HepG2 (cell line): ENCODE data around the gene RTN4. TPM values are rescaled to one million over a fixed set of nuclear protein-coding genes. Genes with fewer than 3 reads are reported as not detected.

ENCODE experiments used
- ATAC-seq: fragments of 200-7000 bp; cut with Tn5 transposase; 3 replicates; pipeline ENCODE4 v1.9.1; 2020; ENCODE audit warnings: mild to moderate bottlenecking, moderate library complexity
- BruUV-seq: library from RNA; stranded (reverse); fragments of 400-500 nt; replicated peaks from 2 replicates; lab custom pipeline; 2021; lab: Mats Ljungman, UMichigan
- CTCF ChIA-PET: fragments of 300-600 bp; formaldehyde crosslinking; extraction: SDS; loops from one replicate; lab custom pipeline; 2021; ENCODE audit warnings: low total read pairs, inconsistent platforms, low intra/inter-chr PET ratio; lab: Yijun Ruan, JAX
- POLR2A ChIA-PET: fragments of 350-600 bp; sonication (Branson Sonifier 250); formaldehyde crosslinking; loops from one replicate; lab custom pipeline; 2020; ENCODE audit warnings: antibody characterized with exemption, inconsistent platforms; lab: Yijun Ruan, JAX
- DNase-seq: peaks from one replicate; pipeline ENCODE4 v3.0.0-alpha.2; 2015; ENCODE audit warnings: low spot score
- FAIRE-seq: peaks from 3 replicates; lab custom pipeline; 2011; peaks lifted over from hg19 to GRCh38; lab: Jason Lieb, UNC
- H2AFZ ChIP-seq: one replicate; pipeline ENCODE4 v1.6.1; 2011; ENCODE audit warnings: low read length, inconsistent platforms
- H3K27ac ChIP-seq: fragments of 300-600 bp; 3 replicates; pipeline ENCODE4 v1.8.0; 2011; ENCODE audit warnings: mixed run types, mild to moderate bottlenecking, mixed read lengths, low read length, inconsistent platforms; ENCODE audit not compliant: insufficient read depth; ENCODE audit errors: extremely low read length
- H3K27me3 ChIP-seq, 2 experiments: fragments of 200-600 bp in 1 of 2; 2 replicates in 1 of 2; 3 replicates in 1 of 2; pipeline versions ENCODE4 v1.6.0 to v1.8.0; 2011; ENCODE audit warnings: low read length in 2 of 2, mild to moderate bottlenecking in 2 of 2, moderate library complexity in 2 of 2, inconsistent platforms in 1 of 2; ENCODE audit not compliant: insufficient read depth in 2 of 2, control insufficient read depth in 1 of 2
- H3K36me3 ChIP-seq, 2 experiments: fragments of 200-600 bp in 1 of 2; replicated peaks in 1 of 2; 2 replicates in 1 of 2; 3 replicates in 1 of 2; pipeline versions ENCODE4 v1.5.1 to v1.8.0; 2011; ENCODE audit warnings: low read length in 2 of 2, inconsistent platforms in 1 of 2; ENCODE audit not compliant: insufficient read depth in 2 of 2, control insufficient read depth in 1 of 2
- H3K4me1 ChIP-seq: 2 replicates; pipeline ENCODE4 v1.5.1; 2012; ENCODE audit warnings: low read length, inconsistent platforms; ENCODE audit not compliant: insufficient read depth
- H3K4me2 ChIP-seq: 2 replicates; pipeline ENCODE4 v1.6.0; 2011; ENCODE audit warnings: low read depth, low read length, inconsistent platforms
- H3K4me3 ChIP-seq, 3 experiments: fragments of 200-600 bp in 1 of 3; sonication (generic), shearing (Covaris generic) in 1 of 3; replicated peaks in 1 of 3; 2 replicates each; pipeline ENCODE4 v1.5.1; 2011 to 2016; ENCODE audit warnings: low read length in 3 of 3, inconsistent platforms in 2 of 3, low read depth in 2 of 3, mild to moderate bottlenecking in 2 of 3, control low read depth in 1 of 3, mixed read lengths in 1 of 3; ENCODE audit not compliant: insufficient read depth in 1 of 3
- H3K79me2 ChIP-seq: one replicate; pipeline ENCODE4 v1.6.1; 2011; ENCODE audit warnings: low read length, inconsistent platforms; ENCODE audit not compliant: insufficient read depth
- H3K9ac ChIP-seq: 2 replicates; pipeline ENCODE4 v1.6.0; 2011; ENCODE audit warnings: mild to moderate bottlenecking, low read depth, low read length, inconsistent platforms; ENCODE audit not compliant: insufficient read depth
- H3K9me3 ChIP-seq: 2 replicates; pipeline ENCODE4 v1.5.1; 2012; ENCODE audit warnings: mild to moderate bottlenecking, low read length
- H4K20me1 ChIP-seq: 2 replicates; pipeline ENCODE4 v1.6.0; 2011; ENCODE audit warnings: inconsistent platforms, mild to moderate bottlenecking, low read length, moderate library complexity; ENCODE audit not compliant: insufficient read depth
- CBX1 ChIP-seq: IDR thresholded peaks from one replicate; pipeline ENCODE4 v1.6.1; 2016; ENCODE audit warnings: antibody characterized with exemption, low read depth
- MAFK ChIP-seq, 2 experiments: IDR thresholded peaks in 1 of 2; conservative IDR thresholded peaks in 1 of 2; 2 replicates each; pipeline ENCODE4 v1.6.1; 2011; ENCODE audit warnings: improper control_type of control experiment in 2 of 2, low read length in 2 of 2
- MED1 ChIP-seq: sonication (generic); formaldehyde crosslinking; IDR thresholded peaks from 2 replicates; pipeline ENCODE4 v1.4.0; 2020; ENCODE audit warnings: missing genetic modification reagents
- NFE2L2 ChIP-seq: fragments of 150-350 bp; IDR thresholded peaks from 2 replicates; pipeline ENCODE4 v1.6.1; 2014; ENCODE audit warnings: low read length
- REPIN1 ChIP-seq: sonication (generic); formaldehyde crosslinking; IDR thresholded peaks from 2 replicates; pipeline ENCODE4 v1.8.0; 2022; ENCODE audit warnings: missing genetic modification reagents, low read depth, mild to moderate bottlenecking, borderline replicate concordance
- RFX3 ChIP-seq: IDR thresholded peaks from 2 replicates; pipeline ENCODE4 v1.6.1; 2016; ENCODE audit warnings: missing biosample characterization, missing genetic modification reagents
- TARDBP ChIP-seq: sonication (generic); formaldehyde crosslinking; IDR thresholded peaks from 2 replicates; pipeline ENCODE4 v1.8.0; 2022; ENCODE audit warnings: mild to moderate bottlenecking, missing genetic modification reagents
- WIZ ChIP-seq: sonication (generic); formaldehyde crosslinking; IDR thresholded peaks from 2 replicates; pipeline ENCODE4 v1.5.1; 2020; ENCODE audit warnings: mild to moderate bottlenecking, missing genetic modification reagents
- ZBTB25 ChIP-seq: IDR thresholded peaks from 2 replicates; pipeline ENCODE4 v1.6.1; 2018; ENCODE audit warnings: missing genetic modification reagents
- ZBTB38 ChIP-seq: sonication (generic); formaldehyde crosslinking; IDR thresholded peaks from 2 replicates; pipeline ENCODE4 v1.5.1; 2020; ENCODE audit warnings: mild to moderate bottlenecking, missing genetic modification reagents
- ZNF678 ChIP-seq: sonication (generic); formaldehyde crosslinking; IDR thresholded peaks from 2 replicates; pipeline ENCODE4 v1.4.0; 2020; ENCODE audit warnings: mild to moderate bottlenecking, missing genetic modification reagents
- ZSCAN12 ChIP-seq: sonication (generic); formaldehyde crosslinking; IDR thresholded peaks from 2 replicates; pipeline ENCODE4 v1.9.0; 2021; ENCODE audit warnings: mild to moderate bottlenecking, missing genetic modification reagents
- WGBS: methylation state at CpG from one replicate; pipeline ENCODE4 v1.1.6; 2017; ENCODE audit warnings: low lambda C conversion rate; 5-methylcytosine and 5-hydroxymethylcytosine counted together
- in situ Hi-C: cut with HindIII; loops from 2 replicates; pipeline ENCODE4 v1.10.0; 2017; ENCODE audit warnings: low pct_unique_long_range_greater_than_20kb; ENCODE audit not compliant: extremely low pct_ligation_motif_present
- intact Hi-C: fragments of 100-400 bp; cut with micrococcal nuclease; formaldehyde crosslinking; loops from one replicate; pipeline ENCODE4 v1.10.0; 2022; ENCODE audit not compliant: unreplicated experiment
- polyA plus RNA-seq, 8 experiments: library from polyadenylated mRNA; depleted of rRNA in 3 of 8; stranded (reverse) in 7 of 8; unstranded in 1 of 8; fragments of >200 nt; fragmentation: Illumina TruSeq in 4 of 8; extraction: Trizol in 4 of 8; gene quantifications; 2 replicates each; pipeline versions ENCODE4 v1.2.1 to v1.2.3, GENCODE V29; 2011 to 2016; ENCODE audit warnings: low read depth in 4 of 8, missing spikeins in 1 of 8, mixed read lengths in 1 of 8; ENCODE audit not compliant: insufficient read depth in 1 of 8
- total RNA-seq, 5 experiments: library from RNA; depleted of rRNA; stranded (reverse); fragments of >200 nt; fragmentation: Illumina TruSeq; extraction: Trizol; gene quantifications; 2 replicates each; pipeline ENCODE4 v1.2.3, GENCODE V29; 2016; ENCODE audit warnings: low read depth in 1 of 5
- TF ChIP-seq, protein P1 (sequence below): sonication (generic); formaldehyde crosslinking; IDR thresholded peaks from 2 replicates; pipeline ENCODE4 v1.5.1; 2020; ENCODE audit warnings: mild to moderate bottlenecking, moderate library complexity, missing genetic modification reagents

RTN4 gene
- total and polyA plus RNA-seq, 2 of the 13 experiments (the other 11 are each of a cell fraction or from before 2014, with no cell fraction given): 98.4 to 133 TPM

GRCh38 chr2:54935389-54935788 is 114.9 kb downstream of the RTN4 start:
- Histone ChIP-seq H3K27me3 (no peaks in the 10 kb centered on the region), H3K4me3 (no peak overlapping the region), H3K9me3 (peaks cover 12% of the 10 kb centered on the region), H3K4me1 (peaks cover 2% of the 10 kb centered on the region), H4K20me1 (no peaks in the 10 kb centered on the region), H3K36me3 (no peaks in the 10 kb centered on the region), H3K79me2 (no peaks in the 10 kb centered on the region), H3K27ac (no peak overlapping the region), H3K4me2 (no peak overlapping the region), H3K9ac (no peak overlapping the region), H2AFZ (no peak overlapping the region)
- no peak for DNase-seq
- 94% methylated on average over 4 of the region's 4 CpGs for WGBS
- in situ Hi-C loops: no loop called here
- intact Hi-C loops: no loop called here
- no TSS peak for BruUV-seq
- no peak for FAIRE-seq
- no peak for ATAC-seq
- TF ChIP-seq ZBTB38: no peak
- TF ChIP-seq MAFK (conservative IDR thresholded peaks at IDR 0.05 in 1 of 2, IDR thresholded peaks at IDR 0.05 in 1 of 2; ENCODE audit: low read length in 2 of 2): peak in 1 of 2 experiments; percentile 26; a peak in 2 of 4 replicates
- TF ChIP-seq NFE2L2: peak; percentile 74
- POLR2A ChIA-PET: no interaction called here
- CTCF ChIA-PET: no interaction called here

- ATAC-seq: no peak
- Histone ChIP-seq H3K4me2 (no peak overlapping the region), H3K4me1 (no peaks in the 10 kb centered on the region), H3K9me3 (no peaks in the 10 kb centered on the region), H3K27me3 (no peaks in the 10 kb centered on the region), H3K36me3 (no peaks in the 10 kb centered on the region; a peak in 1 of 5 replicates), H3K9ac (no peak overlapping the region), H3K79me2 (no peaks in the 10 kb centered on the region), H3K27ac (no peak overlapping the region), H2AFZ (no peak overlapping the region), H4K20me1 (no peaks in the 10 kb centered on the region), H3K4me3 (no peak overlapping the region)
- CTCF ChIA-PET: no interaction called here
- intact Hi-C loops: no loop called here
- POLR2A ChIA-PET: no interaction called here
- 96% methylated on average over 6 of the region's 6 CpGs for WGBS
- FAIRE-seq: peak; percentile 30
- in situ Hi-C loops: no loop called here
- DNase-seq: no peak
- TF ChIP-seq RFX3 (CRISPR knock-in tag): no peak
- no peak for TF ChIP-seq ZNF678 (CRISPR knock-in tag)
- no peak for TF ChIP-seq ZSCAN12 (CRISPR knock-in tag)
- no peak for TF ChIP-seq CBX1
- TF ChIP-seq ZBTB25 (CRISPR knock-in tag): no peak
- TF ChIP-seq MED1: no peak
- TF ChIP-seq, protein P1, sequence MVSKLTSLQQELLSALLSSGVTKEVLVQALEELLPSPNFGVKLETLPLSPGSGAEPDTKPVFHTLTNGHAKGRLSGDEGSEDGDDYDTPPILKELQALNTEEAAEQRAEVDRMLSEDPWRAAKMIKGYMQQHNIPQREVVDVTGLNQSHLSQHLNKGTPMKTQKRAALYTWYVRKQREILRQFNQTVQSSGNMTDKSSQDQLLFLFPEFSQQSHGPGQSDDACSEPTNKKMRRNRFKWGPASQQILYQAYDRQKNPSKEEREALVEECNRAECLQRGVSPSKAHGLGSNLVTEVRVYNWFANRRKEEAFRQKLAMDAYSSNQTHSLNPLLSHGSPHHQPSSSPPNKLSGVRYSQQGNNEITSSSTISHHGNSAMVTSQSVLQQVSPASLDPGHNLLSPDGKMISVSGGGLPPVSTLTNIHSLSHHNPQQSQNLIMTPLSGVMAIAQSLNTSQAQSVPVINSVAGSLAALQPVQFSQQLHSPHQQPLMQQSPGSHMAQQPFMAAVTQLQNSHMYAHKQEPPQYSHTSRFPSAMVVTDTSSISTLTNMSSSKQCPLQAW (CRISPR knock-in tag): no peak
- TF ChIP-seq WIZ (CRISPR knock-in tag): no peak
- no peak for TF ChIP-seq REPIN1 (CRISPR knock-in tag)
- TF ChIP-seq TARDBP (CRISPR knock-in tag): no peak
- BruUV-seq: no TSS peak
Observed at GRCh38 chr2:54931473-54931872, 118.8 kb downstream of the RTN4 start.
